BE2C (cell line): ENCODE results near the gene CDKN2B.

Experiments
- DNase-seq: peaks from one replicate; pipeline ENCODE4 v3.0.0-alpha.2; 2020
- H3K27me3 ChIP-seq: fragments of 250-450 bp; sonication (Bioruptor Pico); 2 replicates; pipeline ENCODE4 v1.5.1; 2020; ENCODE audit warnings: mild to moderate bottlenecking
- H3K36me3 ChIP-seq: fragments of 250-450 bp; sonication (Bioruptor Pico); 2 replicates; pipeline ENCODE4 v1.5.1; 2020; ENCODE audit warnings: mild to moderate bottlenecking
- H3K4me1 ChIP-seq: fragments of 250-450 bp; sonication (Bioruptor Pico); 2 replicates; pipeline ENCODE4 v1.5.1; 2020
- H3K4me3 ChIP-seq: 2 replicates; pipeline ENCODE4 v1.5.1; 2011; ENCODE audit warnings: low read depth, low read length
- H3K9me3 ChIP-seq: fragments of 250-450 bp; sonication (Bioruptor Pico); 2 replicates; pipeline ENCODE4 v1.5.1; 2020
- TF ChIP-seq, protein P1 (sequence below): IDR thresholded peaks from 2 replicates; pipeline ENCODE4 v1.5.1; 2012; ENCODE audit warnings: mild to moderate bottlenecking, low read depth, low read length

The CDKN2B gene

DNA sequence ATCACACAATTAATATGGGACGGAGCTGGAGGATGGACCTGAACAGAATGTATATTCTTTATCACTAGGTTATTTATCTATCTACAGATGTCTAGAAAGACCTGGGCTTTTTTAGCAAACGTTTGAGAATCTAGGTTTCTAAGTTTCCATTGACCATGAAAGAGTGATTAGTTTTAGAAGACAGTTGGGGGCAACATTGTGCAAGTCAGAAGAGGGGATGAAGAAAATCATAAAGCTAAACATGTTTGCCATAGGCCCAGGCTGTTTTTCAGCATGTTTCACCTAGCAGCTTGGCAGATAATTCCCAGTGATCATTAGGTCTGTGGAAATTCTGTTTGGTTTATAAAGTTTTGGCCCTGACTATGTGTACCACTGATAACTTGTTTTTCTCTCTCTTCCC, 44.1 kb upstream of the CDKN2B start:
- Histone ChIP-seq H3K27me3 (no peaks in the 10 kb centered on the region), H3K4me1 (no peaks in the 10 kb centered on the region), H3K9me3 (no peaks in the 10 kb centered on the region), H3K36me3 (no peaks in the 10 kb centered on the region), H3K4me3 (no peak overlapping the region)
- TF ChIP-seq, protein P1, sequence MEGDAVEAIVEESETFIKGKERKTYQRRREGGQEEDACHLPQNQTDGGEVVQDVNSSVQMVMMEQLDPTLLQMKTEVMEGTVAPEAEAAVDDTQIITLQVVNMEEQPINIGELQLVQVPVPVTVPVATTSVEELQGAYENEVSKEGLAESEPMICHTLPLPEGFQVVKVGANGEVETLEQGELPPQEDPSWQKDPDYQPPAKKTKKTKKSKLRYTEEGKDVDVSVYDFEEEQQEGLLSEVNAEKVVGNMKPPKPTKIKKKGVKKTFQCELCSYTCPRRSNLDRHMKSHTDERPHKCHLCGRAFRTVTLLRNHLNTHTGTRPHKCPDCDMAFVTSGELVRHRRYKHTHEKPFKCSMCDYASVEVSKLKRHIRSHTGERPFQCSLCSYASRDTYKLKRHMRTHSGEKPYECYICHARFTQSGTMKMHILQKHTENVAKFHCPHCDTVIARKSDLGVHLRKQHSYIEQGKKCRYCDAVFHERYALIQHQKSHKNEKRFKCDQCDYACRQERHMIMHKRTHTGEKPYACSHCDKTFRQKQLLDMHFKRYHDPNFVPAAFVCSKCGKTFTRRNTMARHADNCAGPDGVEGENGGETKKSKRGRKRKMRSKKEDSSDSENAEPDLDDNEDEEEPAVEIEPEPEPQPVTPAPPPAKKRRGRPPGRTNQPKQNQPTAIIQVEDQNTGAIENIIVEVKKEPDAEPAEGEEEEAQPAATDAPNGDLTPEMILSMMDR, result no peak
- DNase-seq, result no peak

DNA sequence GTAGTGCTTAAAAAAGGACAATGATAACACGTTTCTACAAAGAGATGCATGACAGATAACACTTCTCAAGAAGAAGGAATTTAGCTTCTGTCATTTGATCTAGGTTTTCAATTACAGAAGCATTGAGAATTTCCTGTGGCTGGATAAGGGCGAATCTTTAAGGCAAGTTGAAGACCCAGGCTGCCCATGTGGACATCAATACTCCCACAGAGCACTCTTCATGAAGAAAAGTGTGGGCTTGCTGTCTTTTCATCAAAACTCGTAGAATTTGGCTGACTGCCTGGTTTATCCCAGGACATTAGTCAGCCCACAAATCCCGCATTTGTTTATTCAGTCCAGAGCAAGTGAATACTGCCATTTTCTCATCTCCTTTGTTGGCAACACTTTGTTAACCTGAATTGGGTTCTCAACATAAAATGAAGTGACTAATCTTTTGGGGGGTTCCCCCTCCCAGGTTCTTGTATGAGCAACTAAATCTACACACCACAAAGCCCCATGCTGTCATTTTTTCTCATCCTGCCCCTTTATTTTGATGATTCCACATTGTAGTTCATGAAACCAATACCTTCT, 43.4 kb upstream of the CDKN2B start:
- Histone ChIP-seq H3K4me3 (no peak overlapping the region), H3K27me3 (no peaks in the 10 kb centered on the region), H3K36me3 (no peaks in the 10 kb centered on the region), H3K9me3 (no peaks in the 10 kb centered on the region), H3K4me1 (no peaks in the 10 kb centered on the region)
- DNase-seq, result no peak
- TF ChIP-seq, protein P1, result no peak

DNA sequence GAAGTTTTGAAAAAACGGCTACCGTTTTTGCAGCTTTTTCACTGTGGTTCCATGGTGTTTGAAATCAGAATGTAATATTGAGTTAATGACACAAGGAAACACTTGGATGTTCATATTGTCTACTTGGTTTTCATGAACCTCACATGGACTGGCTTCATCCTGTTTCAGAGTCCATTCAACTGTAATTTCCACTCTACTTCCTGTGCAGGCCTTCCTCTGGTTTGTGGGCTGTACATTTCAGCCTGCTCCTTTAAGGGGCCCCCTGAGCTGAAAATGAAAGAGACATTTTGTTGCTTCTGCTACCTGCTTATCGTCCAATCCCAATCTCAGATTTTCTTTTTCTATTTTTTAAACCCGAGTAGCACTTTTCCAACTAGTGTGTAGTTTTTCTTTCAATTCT, 41.8 kb upstream of the CDKN2B start:
- no peak for DNase-seq
- Histone ChIP-seq H3K27me3 (no peaks in the 10 kb centered on the region), H3K4me3 (no peak overlapping the region), H3K4me1 (no peaks in the 10 kb centered on the region), H3K9me3 (no peaks in the 10 kb centered on the region), H3K36me3 (no peaks in the 10 kb centered on the region)
- TF ChIP-seq, protein P1, result no peak

DNA sequence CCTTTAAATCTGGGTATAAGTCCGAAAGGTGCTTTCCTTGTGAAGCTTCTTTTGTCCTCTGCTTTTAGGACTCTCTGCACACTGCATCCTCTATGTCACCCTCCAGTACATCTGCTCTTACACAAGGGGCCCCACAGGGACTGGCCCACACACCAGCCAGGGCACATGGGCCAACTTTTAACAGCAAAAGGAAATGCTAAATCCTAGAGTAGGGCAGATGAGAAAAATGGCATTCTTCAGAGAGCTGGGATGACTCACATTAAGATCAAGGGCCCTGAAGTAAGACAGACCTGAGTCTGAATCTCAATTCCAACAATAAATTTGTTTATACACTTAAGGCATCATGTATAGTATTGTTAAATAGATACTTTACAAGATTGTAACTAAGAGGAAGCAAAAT, 40.3 kb upstream of the CDKN2B start:
- DNase-seq, result no peak
- Histone ChIP-seq H3K9me3 (no peaks in the 10 kb centered on the region), H3K27me3 (no peaks in the 10 kb centered on the region), H3K4me1 (no peaks in the 10 kb centered on the region), H3K36me3 (no peaks in the 10 kb centered on the region), H3K4me3 (no peak overlapping the region)
- TF ChIP-seq, protein P1, result no peak

DNA sequence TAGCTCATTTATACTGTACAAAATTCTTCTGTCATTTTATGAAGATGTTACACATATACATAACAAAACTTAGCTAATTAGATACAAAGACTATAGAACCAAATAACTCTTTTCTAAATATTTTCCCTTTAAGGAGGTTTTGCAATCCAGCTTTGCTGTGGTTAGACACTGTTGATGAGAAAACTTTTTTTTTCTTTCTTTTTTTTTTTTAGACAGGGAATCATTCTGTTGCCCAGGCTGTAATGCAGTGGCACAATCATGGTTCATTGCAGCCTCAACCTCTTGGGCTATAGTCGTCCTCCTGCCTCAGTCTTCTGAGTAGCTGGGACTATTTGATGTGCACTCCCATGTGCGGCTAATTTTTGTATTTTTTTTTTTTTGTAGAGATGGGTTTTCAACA, 38.5 kb upstream of the CDKN2B start:
- H3K27me3 ChIP-seq, result no peaks in the 10 kb centered on the region
- DNase-seq, result no peak
- H3K4me1 ChIP-seq, result no peaks in the 10 kb centered on the region
- TF ChIP-seq, protein P1, result no peak
- no peak overlapping the region for H3K4me3 ChIP-seq
- H3K36me3 ChIP-seq, result no peaks in the 10 kb centered on the region
- H3K9me3 ChIP-seq, result no peaks in the 10 kb centered on the region

DNA sequence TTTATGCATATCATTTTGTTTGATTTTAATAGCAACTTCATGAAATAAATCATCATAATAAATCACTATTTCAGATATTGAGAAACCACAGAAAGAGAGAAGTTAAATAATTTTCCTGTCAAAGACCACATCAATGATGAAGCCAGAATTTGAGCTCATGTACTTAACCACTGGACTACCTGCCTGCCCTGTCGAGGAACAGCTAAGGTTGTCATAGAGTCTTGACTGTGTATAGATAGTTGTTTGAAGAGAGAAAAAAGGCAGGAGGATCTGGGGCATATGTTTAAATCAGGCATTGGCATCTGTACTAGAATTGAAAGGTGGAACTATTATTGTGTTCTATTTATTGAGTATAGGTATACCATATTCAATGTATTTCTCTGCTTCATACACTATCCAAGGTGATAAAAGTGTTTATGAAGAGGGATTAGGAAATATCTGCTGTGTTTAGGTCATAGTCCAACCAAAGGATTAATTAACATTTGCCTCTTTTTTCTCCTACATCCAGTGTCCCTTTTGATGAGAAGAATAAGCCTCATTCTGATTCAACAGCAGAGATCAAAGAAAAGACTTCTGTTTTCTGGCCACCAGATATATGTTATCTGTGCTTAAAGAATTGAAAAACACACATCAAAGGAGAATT, 37.3 kb upstream of the CDKN2B start:
- H3K36me3 ChIP-seq, result no peaks in the 10 kb centered on the region
- DNase-seq, result no peak

More for the DNA sequence above, 37.3 kb upstream of the CDKN2B start:
- H3K9me3 ChIP-seq, result no peaks in the 10 kb centered on the region
- H3K4me1 ChIP-seq, result no peaks in the 10 kb centered on the region
- H3K27me3 ChIP-seq, result no peaks in the 10 kb centered on the region
- no peak overlapping the region for H3K4me3 ChIP-seq
- TF ChIP-seq, protein P1, result no peak
